A549 (cell line): ENCODE measurements around the gene DCPS.

Experiments used
- BHLHE40 ChIP-seq: IDR thresholded peaks from 2 replicates; pipeline ENCODE4 v1.6.1; 2012; ENCODE audit warnings: low read depth, low read length, inconsistent platforms
- CBX2 ChIP-seq: fragments of 200-600 bp; sonication (generic); IDR thresholded peaks from 2 replicates; pipeline ENCODE4 v1.6.1; 2016; ENCODE audit warnings: low read depth, mild to moderate bottlenecking, borderline replicate concordance
- EHF ChIP-seq: fragments of 250-450 bp; sonication (Bioruptor Pico); IDR thresholded peaks from 2 replicates; pipeline ENCODE4 v1.5.0; 2020; ENCODE audit warnings: mild to moderate bottlenecking
- EP300 ChIP-seq, 2 experiments: fragments of >200 bp; sonication (Bioruptor Twin); formaldehyde crosslinking; IDR thresholded peaks; 2 replicates in 1 of 2; 3 replicates in 1 of 2; pipeline ENCODE4 v1.6.1; 2016 to 2017
- FOSB ChIP-seq: fragments of 250-450 bp; sonication (Bioruptor Pico); IDR thresholded peaks from 2 replicates; pipeline ENCODE4 v1.5.0; 2020; ENCODE audit warnings: mild to moderate bottlenecking, moderate library complexity
- HDAC2 ChIP-seq: fragments of 200-600 bp; sonication (generic); IDR thresholded peaks from 2 replicates; pipeline ENCODE4 v1.6.1; 2016
- JUNB ChIP-seq: fragments of >200 bp; sonication (Bioruptor Twin); formaldehyde crosslinking; IDR thresholded peaks from 2 replicates; pipeline ENCODE4 v1.6.1; 2016
- MAZ ChIP-seq: fragments of 150-350 bp; IDR thresholded peaks from 2 replicates; pipeline ENCODE4 v1.6.1; 2014; ENCODE audit warnings: antibody characterized with exemption, low read depth, low read length, borderline replicate concordance
- MYC ChIP-seq: IDR thresholded peaks from 2 replicates; pipeline ENCODE4 v1.6.1; 2012; ENCODE audit warnings: mild to moderate bottlenecking, inconsistent platforms, low read length, improper control_type of control experiment, borderline replicate concordance
- RAD21 ChIP-seq, 2 experiments: fragments of >200 bp in 1 of 2; sonication (Bioruptor Twin) in 1 of 2; formaldehyde crosslinking in 1 of 2; IDR thresholded peaks in 1 of 2; conservative IDR thresholded peaks in 1 of 2; 2 replicates in 1 of 2; 3 replicates in 1 of 2; pipeline ENCODE4 v1.6.1; 2012 to 2018; ENCODE audit warnings: inconsistent platforms in 1 of 2
- TF ChIP-seq, protein P1 (sequence below): fragments of 150-350 bp; IDR thresholded peaks from 2 replicates; pipeline ENCODE4 v1.6.1; 2014; ENCODE audit warnings: low read depth, mild to moderate bottlenecking, low read length
- TF ChIP-seq, protein P2 (sequence below): fragments of >200 bp; sonication (Bioruptor Twin); formaldehyde crosslinking; IDR thresholded peaks from 3 replicates; pipeline ENCODE4 v1.5.1; 2016

DNA sequence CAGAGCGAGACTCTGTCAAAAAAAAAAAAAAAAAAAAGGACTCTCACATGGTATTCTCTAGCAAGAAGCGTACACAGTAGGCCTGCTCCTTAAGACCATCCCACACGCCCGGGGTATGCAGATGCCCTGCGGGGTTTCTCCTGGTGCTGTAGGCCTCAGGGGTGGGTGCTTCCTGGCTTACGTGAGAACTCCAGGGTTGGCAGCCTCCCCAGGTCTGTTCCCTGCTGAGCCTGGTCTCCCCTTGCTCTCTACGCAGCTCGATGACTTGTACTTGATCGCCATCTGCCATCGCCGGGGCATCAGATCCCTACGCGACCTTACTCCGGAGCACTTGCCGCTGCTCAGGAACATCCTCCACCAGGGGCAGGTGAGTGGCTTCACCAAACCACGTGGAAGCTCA is 39.2 kb downstream of the DCPS start:
- TF ChIP-seq, protein P1, sequence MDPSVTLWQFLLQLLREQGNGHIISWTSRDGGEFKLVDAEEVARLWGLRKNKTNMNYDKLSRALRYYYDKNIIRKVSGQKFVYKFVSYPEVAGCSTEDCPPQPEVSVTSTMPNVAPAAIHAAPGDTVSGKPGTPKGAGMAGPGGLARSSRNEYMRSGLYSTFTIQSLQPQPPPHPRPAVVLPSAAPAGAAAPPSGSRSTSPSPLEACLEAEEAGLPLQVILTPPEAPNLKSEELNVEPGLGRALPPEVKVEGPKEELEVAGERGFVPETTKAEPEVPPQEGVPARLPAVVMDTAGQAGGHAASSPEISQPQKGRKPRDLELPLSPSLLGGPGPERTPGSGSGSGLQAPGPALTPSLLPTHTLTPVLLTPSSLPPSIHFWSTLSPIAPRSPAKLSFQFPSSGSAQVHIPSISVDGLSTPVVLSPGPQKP: no peak
- TF ChIP-seq BHLHE40 (no peak), RAD21 (conservative IDR thresholded peaks at IDR 0.05 in 1 of 2, IDR thresholded peaks at IDR 0.05 in 1 of 2) (no peak), EP300 (IDR thresholded peaks at IDR 0.05) (no peak), FOSB (CRISPR knock-in tag) (no peak), CBX2 (no peak), MYC (no peak), EHF (CRISPR knock-in tag) (no peak), MAZ (no peak), JUNB (no peak), HDAC2 (no peak)
- TF ChIP-seq, protein P2, sequence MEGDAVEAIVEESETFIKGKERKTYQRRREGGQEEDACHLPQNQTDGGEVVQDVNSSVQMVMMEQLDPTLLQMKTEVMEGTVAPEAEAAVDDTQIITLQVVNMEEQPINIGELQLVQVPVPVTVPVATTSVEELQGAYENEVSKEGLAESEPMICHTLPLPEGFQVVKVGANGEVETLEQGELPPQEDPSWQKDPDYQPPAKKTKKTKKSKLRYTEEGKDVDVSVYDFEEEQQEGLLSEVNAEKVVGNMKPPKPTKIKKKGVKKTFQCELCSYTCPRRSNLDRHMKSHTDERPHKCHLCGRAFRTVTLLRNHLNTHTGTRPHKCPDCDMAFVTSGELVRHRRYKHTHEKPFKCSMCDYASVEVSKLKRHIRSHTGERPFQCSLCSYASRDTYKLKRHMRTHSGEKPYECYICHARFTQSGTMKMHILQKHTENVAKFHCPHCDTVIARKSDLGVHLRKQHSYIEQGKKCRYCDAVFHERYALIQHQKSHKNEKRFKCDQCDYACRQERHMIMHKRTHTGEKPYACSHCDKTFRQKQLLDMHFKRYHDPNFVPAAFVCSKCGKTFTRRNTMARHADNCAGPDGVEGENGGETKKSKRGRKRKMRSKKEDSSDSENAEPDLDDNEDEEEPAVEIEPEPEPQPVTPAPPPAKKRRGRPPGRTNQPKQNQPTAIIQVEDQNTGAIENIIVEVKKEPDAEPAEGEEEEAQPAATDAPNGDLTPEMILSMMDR: no peak
